SU-DHL-6 (cell line): ENCODE results near the gene UPK1B.

Experiments
- CTCF ChIP-seq: fragments of 200-600 bp; sonication (generic); IDR thresholded peaks from one replicate; pipeline ENCODE4 v1.5.1; 2017; ENCODE audit warnings: antibody characterized with exemption, mild to moderate bottlenecking, low read length, moderate library complexity; ENCODE audit not compliant: insufficient read depth, poor library complexity, severe bottlenecking
- EZH2phosphoT487 ChIP-seq: fragments of 200-600 bp; sonication (generic), shearing (Covaris generic); conservative IDR thresholded peaks from 2 replicates; pipeline ENCODE4 v1.6.1; 2018; ENCODE audit warnings: mild to moderate bottlenecking, antibody characterized with exemption, low read length, moderate library complexity, mixed read lengths

- TF ChIP-seq CTCF (no peak), EZH2phosphoT487 (no peak)
These were observed 12.2 kb upstream of the UPK1B start for GRCh38 chr3:119161240-119161639.
